LNCaP clone FGC (cell line): ENCODE measurements around the gene DLEC1.

ENCODE experiments used
- DNase-seq: peaks from one replicate; pipeline ENCODE4 v3.0.0-alpha.2; 2011; ENCODE audit warnings: low read depth
- H3K4me3 ChIP-seq: 2 replicates; pipeline ENCODE4 v1.5.1; 2011; ENCODE audit warnings: mild to moderate bottlenecking, low read depth, low read length, control low read depth
- TF ChIP-seq, protein P1 (sequence below): IDR thresholded peaks from 2 replicates; pipeline ENCODE4 v1.5.1; 2012; ENCODE audit warnings: mild to moderate bottlenecking; ENCODE audit not compliant: control insufficient read depth, insufficient read depth; ENCODE audit errors: extremely low read depth

Gene DLEC1

GRCh38 chr3:38121832-38122461 lies 82.9 kb downstream of the DLEC1 start:
- no peak overlapping the region for H3K4me3 ChIP-seq
- TF ChIP-seq, protein P1, sequence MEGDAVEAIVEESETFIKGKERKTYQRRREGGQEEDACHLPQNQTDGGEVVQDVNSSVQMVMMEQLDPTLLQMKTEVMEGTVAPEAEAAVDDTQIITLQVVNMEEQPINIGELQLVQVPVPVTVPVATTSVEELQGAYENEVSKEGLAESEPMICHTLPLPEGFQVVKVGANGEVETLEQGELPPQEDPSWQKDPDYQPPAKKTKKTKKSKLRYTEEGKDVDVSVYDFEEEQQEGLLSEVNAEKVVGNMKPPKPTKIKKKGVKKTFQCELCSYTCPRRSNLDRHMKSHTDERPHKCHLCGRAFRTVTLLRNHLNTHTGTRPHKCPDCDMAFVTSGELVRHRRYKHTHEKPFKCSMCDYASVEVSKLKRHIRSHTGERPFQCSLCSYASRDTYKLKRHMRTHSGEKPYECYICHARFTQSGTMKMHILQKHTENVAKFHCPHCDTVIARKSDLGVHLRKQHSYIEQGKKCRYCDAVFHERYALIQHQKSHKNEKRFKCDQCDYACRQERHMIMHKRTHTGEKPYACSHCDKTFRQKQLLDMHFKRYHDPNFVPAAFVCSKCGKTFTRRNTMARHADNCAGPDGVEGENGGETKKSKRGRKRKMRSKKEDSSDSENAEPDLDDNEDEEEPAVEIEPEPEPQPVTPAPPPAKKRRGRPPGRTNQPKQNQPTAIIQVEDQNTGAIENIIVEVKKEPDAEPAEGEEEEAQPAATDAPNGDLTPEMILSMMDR = no peak
- no peak for DNase-seq

- no peak overlapping the region for H3K4me3 ChIP-seq
- TF ChIP-seq, protein P1 = no peak
- DNase-seq = no peak
Observed at GRCh38 chr3:38122712-38123290, 83.8 kb downstream of the DLEC1 start.

DNA sequence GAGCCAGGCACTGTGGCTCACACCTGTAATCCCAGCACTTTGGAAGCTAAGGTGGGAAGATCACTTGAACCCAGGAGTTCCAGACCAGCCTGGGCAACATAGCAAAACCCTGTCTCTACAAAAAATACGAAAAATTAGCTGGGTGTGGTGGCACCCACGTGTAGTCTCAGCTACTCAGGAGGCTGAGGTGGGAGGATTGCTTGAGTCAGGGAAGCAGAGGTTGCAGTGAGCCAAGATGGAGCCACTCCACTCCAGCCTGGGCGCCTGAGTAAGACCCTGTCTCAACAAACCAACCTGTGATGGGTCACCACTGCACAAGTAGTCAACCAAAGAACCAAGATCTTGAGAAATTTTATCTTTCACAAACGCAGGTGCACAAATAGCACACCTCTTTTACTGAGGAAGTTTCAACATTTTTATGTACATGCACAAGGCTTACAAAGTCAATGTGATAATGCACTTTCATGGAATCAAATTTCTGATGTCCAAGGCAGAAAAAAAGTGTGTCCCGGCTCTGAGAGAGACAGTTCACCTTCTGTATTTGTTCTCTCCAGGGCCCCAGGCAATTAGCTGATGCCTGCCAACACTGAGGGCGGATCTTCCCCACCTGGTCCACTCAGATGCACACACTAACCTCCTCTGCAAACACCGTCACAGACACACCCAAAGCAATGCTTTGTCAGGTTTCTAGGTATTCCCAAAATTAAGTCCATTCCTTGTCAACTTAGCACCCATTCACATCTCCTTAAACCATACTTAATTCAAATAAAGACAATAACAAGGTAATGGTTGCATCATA lies 85.5 kb downstream of the DLEC1 start:
- DNase-seq = peak; percentile 59
- TF ChIP-seq, protein P1 = no peak
- H3K4me3 ChIP-seq = no peak overlapping the region

DNA sequence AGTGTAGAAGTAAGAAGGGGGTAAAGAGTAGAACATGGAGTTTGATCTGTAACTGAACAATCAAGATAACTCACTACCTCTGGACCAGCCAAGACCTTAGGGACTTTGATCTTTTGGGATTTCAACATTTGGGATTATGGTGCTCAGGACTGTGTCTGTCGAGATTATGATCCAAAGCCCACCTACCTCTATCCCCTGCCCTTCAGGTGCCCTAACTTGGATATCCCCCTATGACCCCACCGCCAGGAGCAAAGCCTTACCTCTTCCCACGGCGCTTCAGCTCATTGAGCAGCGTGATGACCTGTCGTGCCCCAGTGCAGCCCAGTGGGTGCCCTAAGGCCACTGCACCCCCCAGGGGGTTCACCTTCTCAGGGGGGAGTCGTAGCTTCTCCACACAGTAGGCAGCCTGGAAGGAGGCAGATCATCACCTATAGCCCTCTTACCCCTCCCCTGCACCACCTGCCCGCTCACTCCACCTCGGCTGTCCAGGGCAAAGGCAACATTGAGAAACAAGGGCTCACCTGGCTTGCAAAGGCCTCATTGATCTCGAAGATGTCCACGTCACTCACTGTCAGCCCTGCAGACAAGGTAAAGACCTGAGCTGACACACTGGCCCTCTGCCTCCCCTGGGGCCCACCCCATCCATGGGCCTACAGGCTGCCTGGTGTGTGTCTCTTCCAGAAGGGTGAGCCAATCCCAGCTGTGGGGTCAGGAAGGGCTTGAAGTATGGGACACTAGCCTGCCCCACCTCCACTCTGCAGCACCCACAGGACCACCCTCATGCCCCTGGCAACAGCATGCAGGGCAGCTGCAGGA lies 86.5 kb downstream of the DLEC1 start:
- H3K4me3 ChIP-seq = no peak overlapping the region
- TF ChIP-seq, protein P1 = no peak
- no peak for DNase-seq

- DNase-seq = no peak
- TF ChIP-seq, protein P1 = no peak
- no peak overlapping the region for H3K4me3 ChIP-seq
Observed at GRCh38 chr3:38126121-38126892, 87.3 kb downstream of the DLEC1 start.

DNA sequence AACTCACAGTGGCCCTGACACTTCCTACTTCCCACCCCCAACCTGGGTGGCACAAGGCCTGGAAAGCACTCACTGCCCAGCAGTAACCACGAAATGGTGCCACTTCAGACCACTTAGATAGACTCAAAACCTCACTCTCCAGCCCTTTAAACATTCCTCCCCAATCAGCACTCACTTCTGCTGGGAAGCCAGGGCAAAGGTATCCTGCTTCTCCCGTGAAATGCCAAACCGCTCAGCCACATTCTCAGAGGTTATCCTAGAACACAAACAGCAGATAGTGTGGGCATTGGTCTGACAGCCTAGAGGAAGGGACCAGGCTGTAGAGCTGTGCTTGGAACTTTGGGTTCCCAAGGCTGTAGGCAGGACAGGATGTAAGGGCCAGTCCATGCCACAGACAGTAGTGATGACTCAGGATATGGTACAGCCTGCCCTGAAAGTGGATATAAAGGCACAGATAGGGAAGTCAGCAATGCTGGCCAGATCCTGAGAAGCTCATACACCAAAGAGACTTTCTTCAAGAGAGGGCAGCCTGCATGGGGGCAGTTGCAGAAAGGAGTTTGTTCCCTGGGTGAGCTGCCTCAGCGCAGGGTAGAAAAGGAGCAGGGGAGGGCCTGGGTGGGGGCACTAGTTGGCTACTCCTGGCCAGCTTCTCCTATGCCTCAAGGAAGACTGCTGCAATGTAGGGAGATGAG lies 88.7 kb downstream of the DLEC1 start:
- DNase-seq = no peak
- TF ChIP-seq, protein P1 = no peak
- no peak overlapping the region for H3K4me3 ChIP-seq
